Stimulated activated CD8-positive, alpha-beta memory T cell treated with anti-CD3 and anti-CD28 coated beads, Interleukin-12 subunit alpha, Interleukin-12 subunit beta, amount 100 ng/mL, for 24 hours (primary cell): ENCODE measurements around the gene BUD13.
"Not testable (repeated sequence)": the region's sequence is repeated elsewhere in the genome, so short reads cannot be mapped to it uniquely, and the experiment has no call there.

Source experiments
- DNase-seq: peaks from one replicate; pipeline ENCODE4 v3.0.0-alpha.2; 2020; ENCODE audit errors: extremely low read depth

BUD13 gene

DNA sequence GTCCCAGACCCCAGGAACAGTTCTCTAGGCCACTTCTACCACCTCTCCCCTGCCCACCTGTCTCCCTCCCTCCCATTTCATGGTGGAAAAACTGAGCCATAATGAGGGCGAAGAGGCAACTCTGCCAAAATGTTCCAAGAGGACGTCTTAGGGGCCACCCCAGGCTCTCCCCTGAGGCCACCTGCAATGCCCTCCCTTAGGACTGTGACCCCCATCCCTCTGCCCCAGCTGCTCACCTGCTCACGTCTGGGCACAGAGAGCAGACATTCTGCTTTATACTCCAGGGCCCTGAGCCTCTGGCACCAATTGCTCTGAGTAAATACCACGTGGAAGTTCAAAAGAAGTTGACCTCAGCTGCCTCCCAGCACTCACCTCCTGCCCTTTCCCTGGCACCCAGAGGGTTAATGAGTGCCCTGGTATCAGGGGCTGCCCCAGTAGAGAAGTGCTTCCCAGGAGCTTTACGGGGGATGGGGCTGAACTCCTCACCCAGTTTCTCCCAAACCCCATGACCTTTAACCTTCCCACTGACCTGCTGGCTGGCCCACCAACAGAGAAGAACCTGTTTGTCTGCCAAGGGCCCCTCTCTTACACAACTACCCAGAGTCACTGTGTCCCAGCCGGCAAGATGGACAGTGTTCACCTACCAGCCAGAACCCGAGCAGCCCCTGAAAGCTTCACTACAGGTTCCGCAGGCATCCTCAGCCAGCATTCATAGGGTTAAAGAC, 19.5 kb upstream of the BUD13 start:
- no peak for DNase-seq

DNA sequence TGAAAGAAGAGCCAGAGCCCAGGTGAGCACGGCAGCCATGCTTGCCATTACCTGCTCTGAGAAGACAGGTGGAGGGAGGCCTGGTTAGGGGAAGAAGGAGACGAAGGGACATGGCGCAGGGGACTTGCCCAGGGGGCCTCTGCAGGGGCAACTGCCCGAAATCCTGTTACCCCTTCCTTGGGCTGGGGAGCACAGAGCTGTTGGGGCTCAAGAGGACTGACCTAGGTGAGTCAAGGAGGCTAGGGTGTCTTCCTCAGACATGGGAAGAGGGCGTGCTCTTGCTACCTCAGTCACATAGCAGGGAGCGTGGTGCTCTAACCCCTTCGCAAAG, 19.0 kb upstream of the BUD13 start, which contains the start of gene APOA5:
Gene APOA5 (minus strand): TSS at position 67 of the 331 bp plus-strand sequence. CDS start 19 bp downstream, at position 48.
- no peak for DNase-seq

DNA sequence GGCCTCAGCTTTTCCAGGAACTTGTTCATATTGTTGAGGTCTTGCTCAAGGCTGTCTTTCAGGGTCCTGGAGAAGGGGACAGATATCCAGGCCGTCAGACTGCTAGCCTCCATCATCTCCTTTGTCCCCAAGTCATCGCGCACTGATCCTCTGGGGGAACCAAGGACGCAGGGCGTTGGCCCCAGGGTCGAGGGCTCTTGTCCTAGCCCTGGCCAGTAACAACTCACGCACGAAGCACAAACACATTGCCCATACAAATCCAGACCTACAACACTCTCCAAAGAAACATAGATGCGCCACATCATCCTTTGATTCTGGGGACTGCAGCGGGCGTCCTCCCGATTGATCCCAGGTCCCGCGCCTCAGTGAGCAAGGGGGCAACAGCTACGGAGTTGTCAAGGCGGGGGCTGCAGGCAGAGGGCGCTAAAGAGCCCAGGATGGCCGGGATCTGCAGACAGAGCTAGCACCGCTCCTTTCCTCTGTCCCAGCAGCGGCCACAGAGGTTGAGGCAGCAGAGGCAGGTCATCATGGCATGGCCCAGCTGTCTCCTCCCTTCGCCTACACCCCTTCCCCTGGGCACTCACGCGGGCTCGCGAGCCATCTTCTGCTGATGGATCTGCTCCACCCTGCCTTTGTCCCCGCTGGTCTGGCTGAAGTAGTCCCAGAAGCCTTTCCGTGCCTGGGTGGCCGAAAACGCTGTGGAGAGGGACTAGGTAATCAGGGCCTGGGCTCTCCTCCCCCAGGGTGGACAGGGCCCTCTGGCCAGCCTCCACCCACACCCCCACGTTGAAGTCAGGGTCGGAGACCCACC, 18.4 kb upstream of the BUD13 start:
- DNase-seq = peak; percentile 35

DNA sequence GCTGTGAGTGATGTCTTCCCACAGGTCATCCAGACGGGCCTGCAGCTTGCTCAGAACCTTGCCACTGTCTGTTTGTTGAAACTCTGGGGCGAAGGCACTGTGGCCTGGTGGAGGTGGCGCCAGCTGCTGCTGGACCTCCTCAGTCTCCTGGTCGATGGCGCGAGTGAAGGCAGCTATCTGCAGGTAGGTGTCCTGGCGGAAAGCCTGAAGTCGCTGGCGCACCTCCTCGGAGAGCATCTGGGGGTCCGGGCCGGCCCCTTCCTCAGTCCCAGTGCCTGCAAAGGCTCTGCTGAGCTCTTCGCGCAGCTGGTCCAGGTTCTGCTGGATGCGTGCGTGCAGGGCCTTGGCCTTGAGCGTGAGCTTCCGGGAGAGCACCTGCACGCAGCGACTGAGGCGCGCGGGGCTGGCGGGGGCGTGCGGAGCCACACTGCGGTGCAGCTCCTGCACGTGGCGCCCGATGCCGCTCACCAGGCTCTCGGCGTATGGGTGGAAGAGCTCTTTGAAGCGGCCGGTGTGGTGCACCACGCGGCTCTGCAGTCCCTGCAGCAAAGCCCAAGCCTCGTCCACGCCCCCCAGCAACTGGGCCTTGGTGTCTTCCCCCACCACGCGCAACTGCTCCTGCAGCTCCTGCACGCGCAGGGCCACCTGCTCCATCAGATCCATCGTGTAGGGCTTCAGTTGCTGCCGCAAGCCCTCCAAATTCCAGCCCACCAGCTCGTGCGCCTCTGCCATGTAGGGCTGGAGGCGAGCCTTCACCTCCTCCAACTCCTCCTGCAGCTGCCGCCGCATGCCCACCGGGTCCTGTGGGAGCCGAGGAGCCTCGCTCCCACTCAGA, 17.6 kb upstream of the BUD13 start:
- no peak for DNase-seq

DNA sequence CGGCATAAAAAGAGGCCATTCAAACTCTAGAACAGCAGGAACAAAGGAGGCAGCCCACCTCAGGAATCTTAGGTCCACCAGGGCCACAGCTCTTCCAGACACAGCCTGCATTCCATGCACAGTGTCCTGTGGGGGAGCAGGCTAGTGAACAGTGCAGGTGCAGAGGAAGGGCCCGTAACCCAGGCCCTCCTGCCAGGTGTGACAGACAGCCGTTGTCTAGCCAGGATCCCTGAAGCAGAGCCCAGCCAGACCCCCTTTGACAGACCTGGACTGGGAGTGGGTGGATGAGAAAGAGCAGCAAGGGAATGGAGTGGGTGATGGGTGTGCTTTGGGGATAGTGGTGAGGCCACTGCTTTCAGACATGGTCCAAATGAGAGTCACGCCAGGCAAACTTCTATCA, 16.2 kb upstream of the BUD13 start:
- no peak for DNase-seq

DNA sequence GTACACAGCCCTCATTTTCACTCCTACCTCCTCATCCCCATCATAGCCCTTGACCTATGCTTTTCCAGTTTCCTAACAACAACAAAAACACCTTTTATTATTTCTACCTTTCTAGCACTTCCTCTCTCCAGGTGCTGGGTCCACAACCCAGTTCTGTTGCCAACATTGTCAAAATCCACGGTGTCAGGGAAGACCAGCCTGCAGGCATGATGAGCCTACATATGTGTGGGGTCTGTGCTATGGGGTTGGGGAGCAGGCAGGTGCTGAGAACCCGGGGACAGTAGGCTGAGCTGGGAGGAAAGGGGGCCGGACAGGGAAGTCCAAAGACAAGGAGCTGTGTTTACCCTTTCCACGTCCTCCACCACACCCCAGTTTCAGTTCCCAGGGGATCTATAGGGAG, 15.7 kb upstream of the BUD13 start:
- DNase-seq = no peak

DNA sequence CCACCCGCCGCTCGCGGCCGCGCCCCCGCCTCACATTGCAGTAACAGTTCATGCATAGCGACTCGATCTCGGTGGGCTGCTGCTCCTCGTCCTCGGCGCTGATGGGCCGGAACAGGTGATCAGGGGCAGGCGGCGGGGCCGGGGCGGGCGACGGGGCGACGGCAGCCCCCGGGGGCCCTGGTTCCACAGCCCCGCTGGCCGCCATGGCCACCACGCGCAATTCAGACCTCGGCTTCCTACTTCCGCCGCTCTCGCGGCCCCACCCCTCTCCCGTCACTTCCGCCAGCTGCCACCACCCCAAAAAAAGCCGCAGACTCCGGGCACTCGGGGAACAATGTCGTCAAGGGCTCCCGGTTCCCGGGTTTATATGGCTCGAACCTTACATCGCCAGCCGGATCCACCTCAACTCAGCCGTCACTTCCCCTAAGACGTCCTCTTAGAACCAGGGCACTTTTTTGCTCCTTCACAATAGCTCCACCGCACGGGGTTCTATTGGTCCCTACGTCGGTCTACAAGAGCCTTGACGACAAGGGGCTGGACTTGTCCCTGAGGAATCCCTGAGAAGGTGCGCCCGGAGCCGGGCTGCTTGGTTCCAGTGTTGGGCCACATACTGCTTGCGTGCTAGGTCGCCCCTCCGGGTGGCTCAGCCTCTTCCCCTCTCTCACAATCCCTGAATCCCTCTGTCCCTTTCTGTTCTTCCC, 15.1 kb upstream of the BUD13 start, which contains the start of gene ZPR1:
Gene ZPR1 (minus strand): TSS at position 238 of the 701 bp plus-strand sequence. CDS start 33 bp downstream, at position 205.
- peak; percentile 64 for DNase-seq

DNA sequence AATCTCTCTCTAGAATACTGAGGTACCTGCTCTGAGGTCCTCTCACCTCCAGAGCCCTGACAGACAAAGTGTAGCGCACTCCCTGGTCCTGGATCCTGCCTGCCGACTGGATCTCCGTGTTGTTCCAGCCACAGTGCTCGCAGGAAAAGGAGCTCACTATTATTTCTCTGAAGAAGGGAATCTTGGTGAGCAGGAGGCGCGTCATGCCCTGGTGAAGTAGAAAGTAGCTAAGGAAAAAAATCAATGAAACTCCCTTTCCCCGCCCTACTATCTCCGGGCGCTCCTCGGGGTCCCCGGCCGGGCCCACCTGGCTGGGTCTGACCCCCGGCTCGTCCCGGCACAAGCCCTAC, 14.6 kb upstream of the BUD13 start:
- no peak for DNase-seq

DNA sequence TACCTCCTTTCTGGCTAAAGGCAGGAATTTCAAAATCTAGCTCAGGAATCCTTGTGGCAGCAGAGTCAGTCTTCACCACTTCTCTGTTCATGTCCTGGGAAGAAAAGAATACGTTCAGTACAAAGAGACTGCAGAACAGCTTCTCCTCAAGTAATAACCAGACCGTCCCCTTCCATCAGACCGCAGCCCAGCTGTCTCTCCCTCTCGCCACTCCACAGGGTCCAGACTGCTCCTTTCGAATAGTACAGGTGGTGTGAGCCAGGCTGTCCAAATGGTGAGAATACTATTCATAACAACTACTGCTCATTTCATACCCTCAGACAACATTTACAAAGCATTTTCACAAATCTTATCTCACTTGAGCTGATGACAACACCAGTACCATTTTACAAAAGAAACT, 14.2 kb upstream of the BUD13 start:
- DNase-seq = no peak

DNA sequence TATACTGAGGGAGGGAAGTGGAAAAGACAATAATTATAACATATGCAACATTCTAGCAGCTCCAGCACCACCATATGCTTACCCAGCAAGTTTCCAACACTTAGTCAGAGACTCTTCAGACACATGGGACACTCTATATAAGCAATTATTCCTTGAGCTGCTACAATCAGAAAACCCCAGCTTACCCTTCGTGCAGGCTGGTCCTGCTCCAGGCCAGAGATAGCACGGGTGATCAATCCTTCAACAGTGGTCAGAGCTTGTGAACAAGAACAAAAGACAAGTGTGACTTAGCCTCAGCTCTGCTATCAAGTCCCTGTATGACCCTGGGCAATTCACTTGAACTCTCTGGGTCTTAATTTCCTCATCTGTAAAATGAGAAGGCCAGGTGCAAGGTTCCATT, 13.5 kb upstream of the BUD13 start:
- no peak for DNase-seq

DNA sequence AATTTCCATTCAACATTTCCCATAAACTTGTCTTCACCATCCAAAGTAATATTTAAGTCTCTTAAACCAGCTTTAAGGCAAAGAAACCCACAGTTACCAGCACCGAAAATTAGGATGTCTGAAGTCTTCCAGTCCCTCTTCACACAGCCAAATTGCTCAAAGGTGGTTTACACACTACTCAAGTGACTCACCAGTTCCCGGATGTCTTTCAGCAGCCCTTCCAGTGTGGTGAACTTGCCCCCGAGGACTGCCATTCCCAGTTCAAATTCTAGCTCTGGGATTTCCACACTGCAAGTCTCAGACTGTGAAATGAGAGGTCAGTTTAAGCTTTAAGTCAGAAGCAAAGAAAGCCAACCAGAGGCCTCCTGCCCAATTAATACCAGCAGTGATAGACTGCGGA, 9.9 kb upstream of the BUD13 start:
- no peak for DNase-seq

DNA sequence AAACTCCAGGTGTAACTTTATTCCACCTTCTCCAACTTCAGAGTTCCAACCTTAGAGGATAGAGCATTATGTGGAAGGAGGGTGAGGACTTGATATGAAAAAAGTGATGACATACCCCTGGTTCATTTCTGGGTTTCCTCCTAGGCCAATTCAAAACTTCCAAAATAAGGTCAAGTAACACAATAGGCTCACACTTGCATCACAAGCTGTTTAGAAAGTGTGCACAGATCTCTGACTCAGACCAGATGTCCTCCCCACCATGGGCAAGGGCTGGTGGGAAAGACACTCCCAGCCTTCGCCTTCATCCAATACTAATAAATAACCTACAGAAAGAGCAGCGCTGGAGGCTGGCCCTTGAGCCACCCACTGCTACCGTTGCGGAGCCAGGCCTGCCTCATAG, 5.8 kb upstream of the BUD13 start:
- DNase-seq = no peak

DNA sequence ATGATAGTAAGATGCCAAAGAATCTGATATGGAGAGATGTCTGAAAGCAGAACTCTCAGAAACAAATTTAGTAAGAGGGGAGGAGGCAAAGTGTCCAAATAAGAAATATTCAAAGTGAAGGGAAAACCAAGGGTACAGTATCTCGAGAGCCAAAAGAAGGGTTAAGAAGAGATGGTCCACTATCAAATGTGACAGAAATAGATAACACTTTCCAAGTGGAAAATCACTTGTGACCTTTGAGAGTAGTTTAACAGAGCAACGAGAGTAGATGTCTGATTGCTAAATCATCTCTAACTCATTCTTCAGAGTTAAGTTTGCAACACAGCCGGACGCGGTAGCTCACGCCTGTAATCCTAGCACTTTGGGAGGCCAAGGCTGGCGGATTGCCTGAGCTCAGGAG, 4.3 kb upstream of the BUD13 start:
- DNase-seq = no peak

DNA sequence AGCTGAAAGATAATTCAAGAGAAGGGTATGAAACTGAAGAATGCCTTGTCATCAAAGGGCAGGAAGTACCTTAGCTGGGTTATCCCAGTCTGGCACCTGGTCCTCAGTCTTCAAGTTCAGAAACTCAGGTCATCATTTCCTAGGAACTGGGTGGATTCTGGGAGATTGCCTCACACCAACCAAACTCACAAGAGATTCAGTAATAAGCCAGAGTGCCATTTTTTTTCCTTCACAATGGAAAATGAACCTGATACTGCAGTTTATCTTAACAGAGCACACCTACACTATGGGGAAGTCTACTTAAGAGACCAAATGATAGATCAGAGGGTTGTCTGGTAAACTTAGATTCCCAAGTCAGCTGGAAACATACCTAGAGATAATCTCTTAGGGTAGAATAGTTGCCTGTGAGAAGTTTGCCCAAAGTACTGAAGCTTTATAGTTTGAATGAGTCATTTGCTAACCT, 3.8 kb upstream of the BUD13 start:
- DNase-seq = no peak

DNA sequence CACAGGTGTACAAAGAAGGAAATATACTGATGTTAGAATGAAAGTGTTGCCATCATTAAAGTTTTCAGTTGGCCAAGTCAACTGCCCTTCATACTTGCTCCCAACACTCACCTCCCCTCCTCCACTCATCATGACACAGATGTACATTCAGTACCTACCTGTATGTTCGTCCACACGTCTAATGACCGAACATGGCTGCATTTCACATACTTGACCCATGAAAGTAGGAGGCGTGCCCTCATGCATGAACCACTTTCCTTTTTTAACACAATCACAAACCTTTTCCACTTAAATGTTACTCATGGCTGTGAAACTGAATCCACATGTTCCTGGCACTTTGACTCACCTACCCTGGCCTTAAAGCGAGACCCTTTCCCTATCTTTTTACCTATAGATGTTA, 3.2 kb upstream of the BUD13 start:
- no peak for DNase-seq

DNA sequence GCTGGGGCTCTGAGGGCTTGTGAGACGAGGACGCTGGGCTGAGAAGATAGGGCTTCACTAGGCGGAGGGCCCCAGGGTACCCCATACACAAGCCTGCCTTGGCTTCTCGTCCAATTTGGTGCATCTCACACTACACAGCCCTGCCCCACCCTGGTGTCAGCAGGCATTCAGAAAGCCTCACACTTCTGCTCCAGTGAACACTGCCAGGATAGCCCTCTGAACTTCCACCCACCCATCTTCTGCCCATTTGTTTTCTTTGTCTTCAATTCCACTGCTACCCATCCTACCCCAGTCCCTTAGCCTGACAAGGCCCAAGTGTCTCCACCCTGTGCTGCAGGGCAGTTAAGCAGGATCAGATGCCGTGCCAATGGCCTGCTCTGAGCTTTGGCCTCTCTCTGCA, 1.9 kb upstream of the BUD13 start:
- DNase-seq = no peak

DNA sequence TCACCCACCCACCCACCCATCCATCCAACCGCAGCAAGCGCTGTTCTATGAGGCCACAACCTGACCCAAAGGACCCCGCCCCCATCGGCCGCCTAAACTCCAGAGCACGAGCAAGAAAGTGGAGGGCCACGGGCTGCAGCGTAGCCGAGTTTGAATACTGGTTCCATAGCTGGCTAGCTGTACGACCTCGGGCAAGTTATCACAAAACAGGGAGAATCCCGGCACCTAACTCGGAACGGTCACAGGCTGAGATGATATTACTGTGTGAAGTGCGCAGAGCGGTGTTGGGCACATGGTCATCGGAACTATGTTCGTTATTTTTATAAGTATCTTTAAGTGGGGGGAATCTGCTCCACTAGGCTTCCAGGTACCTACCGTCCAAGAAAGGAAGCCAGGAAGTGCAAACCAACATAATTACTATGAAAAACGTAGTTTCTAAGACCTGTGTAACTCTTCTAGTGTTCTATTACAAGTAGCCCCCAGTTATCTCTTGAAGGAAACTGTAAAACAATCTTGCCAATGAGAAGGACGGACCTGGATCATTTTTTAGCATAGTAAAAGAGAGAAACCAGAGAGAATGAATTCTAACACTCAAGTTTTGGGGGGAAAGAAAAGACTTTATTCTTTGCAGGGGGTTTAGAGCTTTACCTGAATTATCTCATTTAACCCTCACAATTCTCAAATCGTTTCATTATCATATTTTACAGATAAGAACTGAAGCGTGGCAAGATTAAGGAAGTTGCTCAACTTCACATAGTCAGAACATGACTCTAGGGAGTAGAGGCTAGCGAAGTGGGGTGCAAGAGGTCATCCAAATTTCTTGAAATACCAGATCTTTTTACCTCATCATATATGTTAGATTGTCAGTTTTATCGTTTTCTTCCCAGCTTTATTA, 663 bp upstream of the BUD13 start:
- DNase-seq = no peak

DNA sequence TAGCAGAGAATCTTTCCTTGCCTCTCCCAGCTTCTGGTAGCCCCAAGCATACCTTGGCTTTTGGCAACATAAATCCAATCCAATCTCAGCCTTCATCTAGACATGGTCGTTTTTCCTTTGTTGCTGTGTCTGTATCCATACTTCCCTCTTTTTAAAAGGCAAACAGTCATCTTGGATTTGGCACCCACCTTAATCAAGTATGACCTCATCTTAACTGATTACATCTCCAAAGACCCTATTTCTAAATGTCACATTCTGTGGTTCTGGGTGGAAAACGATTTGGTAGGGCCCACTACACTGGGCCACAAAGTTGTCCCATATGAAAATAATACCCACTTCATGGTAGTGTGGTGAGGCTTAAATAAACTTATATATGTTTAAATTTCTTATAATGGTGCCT, 852 bp downstream of the BUD13 start:
- no peak for DNase-seq

DNA sequence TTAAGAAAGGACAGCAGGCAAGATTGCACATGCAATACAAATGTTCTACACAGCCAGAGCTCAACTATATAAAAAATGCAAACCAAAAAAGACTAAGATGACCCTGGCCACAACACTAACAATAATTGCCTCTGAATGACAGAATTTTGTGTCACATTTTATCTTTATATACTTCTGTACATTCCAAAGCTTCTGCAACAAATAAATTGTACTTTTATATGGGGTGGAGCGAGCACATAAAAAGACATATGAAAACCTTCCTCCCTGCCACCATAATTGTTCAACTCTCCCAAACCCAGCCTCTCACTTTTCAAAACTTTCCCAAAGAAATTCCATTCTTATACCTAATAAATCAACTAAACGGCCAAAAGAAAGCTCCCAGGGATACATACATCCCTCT, 10.7 kb downstream of the BUD13 start:
- DNase-seq = no peak

DNA sequence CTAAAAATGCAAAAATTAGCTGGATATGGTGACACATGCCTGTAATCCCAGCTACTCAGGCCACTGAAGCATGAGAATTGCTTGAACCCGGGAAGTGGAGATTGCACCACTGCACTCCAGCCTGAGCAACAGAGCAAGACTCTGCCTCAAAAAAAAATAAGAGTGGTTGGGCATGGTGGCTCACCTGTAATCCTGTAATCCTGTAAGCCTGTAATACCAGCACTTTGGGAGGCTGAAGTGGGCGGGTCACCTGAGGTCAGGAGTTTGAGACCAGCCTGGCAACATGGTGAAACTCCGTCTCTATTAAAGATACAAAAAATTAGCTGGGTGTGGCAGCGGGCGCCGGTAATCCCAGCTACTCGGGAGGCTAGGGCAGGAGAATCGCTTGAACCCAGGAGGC, 16.7 kb downstream of the BUD13 start:
- not testable (repeated sequence) for DNase-seq
